GM12878 (cell line): ENCODE results near the gene PMS1. TPM values are rescaled to one million over a fixed set of nuclear protein-coding genes. Genes with fewer than 3 reads are reported as not detected.

Experiments
- ATAC-seq: fragments of 200-7000 bp; cut with Tn5 transposase; 3 replicates; pipeline ENCODE4 v1.9.1; 2020; ENCODE audit warnings: mild to moderate bottlenecking, moderate library complexity
- BruUV-seq: library from RNA; stranded (reverse); fragments of 400-500 nt; replicated peaks from 2 replicates; lab custom pipeline; 2021; lab: Mats Ljungman, UMichigan
- CTCF ChIA-PET: fragments of 300-600 bp; sonication (Branson Sonifier 250); formaldehyde crosslinking; extraction: SDS; loops from one replicate; lab custom pipeline; 2021; ENCODE audit warnings: inconsistent platforms; lab: Yijun Ruan, JAX
- POLR2A ChIA-PET: fragments of 350-600 bp; formaldehyde crosslinking; extraction: SDS; loops from one replicate; lab custom pipeline; 2021; ENCODE audit warnings: inconsistent platforms; lab: Charles Lee
- RAD21 ChIA-PET: fragments of 300-600 bp; sonication (Branson Sonifier 250); formaldehyde crosslinking; loops from one replicate; lab custom pipeline; 2023; ENCODE audit warnings: antibody characterized with exemption; ENCODE audit not compliant: unreplicated experiment; lab: Charles Lee
- SMC1A ChIA-PET: fragments of 300-600 bp; sonication (Branson Sonifier 250); formaldehyde crosslinking; loops from one replicate; lab custom pipeline; 2023; ENCODE audit not compliant: unreplicated experiment, uncharacterized antibody; lab: Charles Lee
- DNase-seq: peaks from one replicate; pipeline ENCODE4 v3.0.0-alpha.2; 2011; ENCODE audit warnings: low read depth, low spot score
- FAIRE-seq: peaks from 3 replicates; lab custom pipeline; 2011; peaks lifted over from hg19 to GRCh38; lab: Jason Lieb, UNC
- H2AFZ ChIP-seq: 2 replicates; pipeline ENCODE4 v1.6.0; 2011; ENCODE audit warnings: low read depth, low read length, control low read depth; ENCODE audit not compliant: control insufficient read depth
- H3K27ac ChIP-seq: 2 replicates; pipeline ENCODE4 v1.5.1; 2011; ENCODE audit warnings: control low read depth; ENCODE audit not compliant: control insufficient read depth, insufficient read depth
- H3K27me3 ChIP-seq, 2 experiments: replicated peaks in 1 of 2; 2 replicates each; pipeline versions ENCODE4 v1.6.0 to v1.6.1; 2011; ENCODE audit warnings: low read length in 1 of 2; ENCODE audit not compliant: control insufficient read depth in 2 of 2, insufficient read depth in 2 of 2
- H3K36me3 ChIP-seq, 2 experiments: 2 replicates each; pipeline ENCODE4 v1.5.1; 2011; ENCODE audit warnings: low read length in 1 of 2; ENCODE audit not compliant: control insufficient read depth in 2 of 2, insufficient read depth in 2 of 2
- H3K4me1 ChIP-seq: 2 replicates; pipeline ENCODE4 v1.6.1; 2011; ENCODE audit warnings: mild to moderate bottlenecking, low read length, moderate library complexity, mixed read lengths; ENCODE audit not compliant: control insufficient read depth, insufficient read depth
- H3K4me2 ChIP-seq: 2 replicates; pipeline ENCODE4 v1.6.0; 2011; ENCODE audit warnings: control low read depth; ENCODE audit not compliant: control insufficient read depth, insufficient read depth
- H3K4me3 ChIP-seq: fragments of 200-600 bp; sonication (generic); 2 replicates; pipeline ENCODE4 v1.5.1; 2016
- H3K79me2 ChIP-seq: 2 replicates; pipeline ENCODE4 v1.6.0; 2011; ENCODE audit warnings: low read length; ENCODE audit not compliant: control insufficient read depth, insufficient read depth
- H3K9ac ChIP-seq: 2 replicates; pipeline ENCODE4 v1.8.0; 2011; ENCODE audit warnings: low read length, control low read depth, mixed read lengths; ENCODE audit not compliant: control insufficient read depth, insufficient read depth
- H3K9me3 ChIP-seq: replicated peaks from 3 replicates; pipeline ENCODE4 v1.5.1; 2011; ENCODE audit warnings: mild to moderate bottlenecking, low read length; ENCODE audit not compliant: control insufficient read depth, insufficient read depth
- H4K20me1 ChIP-seq: 2 replicates; pipeline ENCODE4 v1.6.0; 2011; ENCODE audit not compliant: control insufficient read depth, insufficient read depth
- BCLAF1 ChIP-seq: fragments of 450-650 bp; IDR thresholded peaks from 2 replicates; pipeline ENCODE4 v1.6.1; 2017; ENCODE audit warnings: antibody characterized with exemption, mild to moderate bottlenecking, moderate library complexity
- KDM1A ChIP-seq: fragments of 200-600 bp; sonication (generic); IDR thresholded peaks from 2 replicates; pipeline ENCODE4 v1.6.1; 2016; ENCODE audit warnings: borderline replicate concordance
- LARP7 ChIP-seq: fragments of 450-650 bp; IDR thresholded peaks from 2 replicates; pipeline ENCODE4 v1.6.1; 2017; ENCODE audit warnings: mild to moderate bottlenecking
- WGBS: methylation state at CpG from one replicate; pipeline ENCODE4 v1.1.6; 2016; ENCODE audit warnings: low lambda C conversion rate; ENCODE audit not compliant: insufficient replicate concordance, insufficient coverage; ENCODE audit errors: missing lambda C conversion rate; 5-methylcytosine and 5-hydroxymethylcytosine counted together
- in situ Hi-C: fragments of 300-500 bp; cut with MboI; formaldehyde crosslinking; loops from 9 replicates; pipeline ENCODE4 v1.14.3; 2018; ENCODE audit warnings: mixed read lengths
- intact Hi-C: fragments of 100-400 bp; cut with micrococcal nuclease; formaldehyde crosslinking; loops from one replicate; pipeline ENCODE4 v1.14.2; 2022; ENCODE audit not compliant: unreplicated experiment
- polyA plus RNA-seq, 11 experiments: library from polyadenylated mRNA; depleted of rRNA in 4 of 11; unstranded in 6 of 11; stranded (reverse) in 5 of 11; fragments of >200 nt; fragmentation: Nextera tagmentation in 4 of 11; fragmentation: Illumina TruSeq in 1 of 11; extraction: Ambion mirVana in 4 of 11; extraction: Trizol in 1 of 11; gene quantifications; 1 replicate in 1 of 11; 2 replicates in 10 of 11; pipeline versions ENCODE4 v1.2.1 to v1.2.3, GENCODE V29; 2011 to 2016; ENCODE audit warnings: inconsistent platforms in 2 of 11, missing spikeins in 2 of 11, low read depth in 1 of 11
- total RNA-seq, 4 experiments: library from RNA; depleted of rRNA in 3 of 4; stranded (reverse); fragments of >200 nt in 3 of 4; fragmentation: Illumina TruSeq in 1 of 4; extraction: Trizol in 1 of 4; gene quantifications; 2 replicates each; pipeline versions ENCODE4 v1.2.1 to v1.2.3, GENCODE V29; 2013 to 2021

The PMS1 gene
- total and polyA plus RNA-seq, 10 of the 15 experiments (the other 5 are each of a cell fraction or from before 2014, with no cell fraction given), result 18.7 to 50.6 (median 29.5) TPM

- H3K27ac ChIP-seq, result no peak overlapping the region
- BruUV-seq, result no TSS peak
- in situ Hi-C loops (no loop called here), intact Hi-C loops (no loop called here)
- 97% methylated on average over 28 of the region's 33 CpGs for WGBS
- H3K9ac ChIP-seq, result no peak overlapping the region
- H4K20me1 ChIP-seq, result no peaks in the 10 kb centered on the region
- no peak overlapping the region for H2AFZ ChIP-seq
- no peaks in the 10 kb centered on the region for H3K4me1 ChIP-seq
- ChIA-PET CTCF (no interaction called here), RAD21 (no interaction called here), POLR2A (no interaction called here), SMC1A (no interaction called here)
- no peaks in the 10 kb centered on the region; the same call in 2 of the 3 replicates for H3K9me3 ChIP-seq
- ATAC-seq (no peak), FAIRE-seq (peak; percentile 84), DNase-seq (no peak)
- peaks cover 0 to 12% of the 10 kb centered on the region in 2 experiments; a peak in 3 of 4 replicates for H3K36me3 ChIP-seq
- TF ChIP-seq BCLAF1, result no peak
- no peak for TF ChIP-seq KDM1A
- no peak for TF ChIP-seq LARP7
- no peak overlapping the region for H3K4me3 ChIP-seq
- H3K4me2 ChIP-seq, result no peak overlapping the region
- H3K79me2 ChIP-seq, result no peaks in the 10 kb centered on the region; the same call in 1 of the 2 replicates
- H3K27me3 ChIP-seq, result no peaks in the 10 kb centered on the region
Observed at GRCh38 chr2:189821953-189822748, 37.9 kb downstream of the PMS1 start.
